WERI-Rb-1 (cell line): ENCODE results near the gene ADPRH.
"Not testable (repeated sequence)": the region's sequence is repeated elsewhere in the genome, so short reads cannot be mapped to it uniquely, and the experiment has no call there.

ENCODE experiments used
- DNase-seq: peaks from one replicate; pipeline ENCODE4 v3.0.0-alpha.2; 2020
- H3K27ac ChIP-seq: fragments of 250-450 bp; sonication (Bioruptor Pico); 2 replicates; pipeline ENCODE4 v1.5.1; 2020; ENCODE audit warnings: mild to moderate bottlenecking, moderate library complexity
- H3K27me3 ChIP-seq: fragments of 250-450 bp; sonication (Bioruptor Pico); 2 replicates; pipeline ENCODE4 v1.5.1; 2021; ENCODE audit warnings: mild to moderate bottlenecking, low read depth, moderate library complexity; ENCODE audit not compliant: insufficient read depth, severe bottlenecking
- H3K36me3 ChIP-seq: fragments of 250-450 bp; sonication (Bioruptor Pico); 2 replicates; pipeline ENCODE4 v1.5.1; 2020; ENCODE audit warnings: mild to moderate bottlenecking, moderate library complexity
- H3K4me3 ChIP-seq: 2 replicates; pipeline ENCODE4 v1.5.1; 2011; ENCODE audit warnings: low read depth, mild to moderate bottlenecking, control low read depth, low read length
- H3K9me3 ChIP-seq: fragments of 250-450 bp; sonication (Bioruptor Pico); 2 replicates; pipeline ENCODE4 v1.5.1; 2021; ENCODE audit warnings: mild to moderate bottlenecking, moderate library complexity; ENCODE audit not compliant: severe bottlenecking
- CTCF ChIP-seq: IDR thresholded peaks from 2 replicates; pipeline ENCODE4 v1.5.1; 2011; ENCODE audit warnings: low read depth, mild to moderate bottlenecking, control low read depth, inconsistent platforms, low read length

The ADPRH gene

GRCh38 chr3:119586733-119587172 is 7.5 kb downstream of the ADPRH start:
- no peak for DNase-seq
- no peak for TF ChIP-seq CTCF
- Histone ChIP-seq H3K4me3 (no peak overlapping the region), H3K27ac (no peak overlapping the region), H3K36me3 (no peaks in the 10 kb centered on the region), H3K9me3 (no peaks in the 10 kb centered on the region), H3K27me3 (no peaks in the 10 kb centered on the region)

GRCh38 chr3:119588112-119588511 is 8.8 kb downstream of the ADPRH start:
- H3K27me3 ChIP-seq, result no peaks in the 10 kb centered on the region
- no peak overlapping the region for H3K4me3 ChIP-seq
- H3K27ac ChIP-seq, result no peak overlapping the region
- TF ChIP-seq CTCF, result no peak
- DNase-seq, result no peak
- no peaks in the 10 kb centered on the region for H3K9me3 ChIP-seq
- no peaks in the 10 kb centered on the region for H3K36me3 ChIP-seq

- Histone ChIP-seq H3K4me3 (no peak overlapping the region), H3K9me3 (no peaks in the 10 kb centered on the region), H3K27ac (no peak overlapping the region), H3K36me3 (no peaks in the 10 kb centered on the region), H3K27me3 (no peaks in the 10 kb centered on the region)
- TF ChIP-seq CTCF, result no peak
- no peak for DNase-seq
Observed at GRCh38 chr3:119589102-119589773, 9.9 kb downstream of the ADPRH start.

GRCh38 chr3:119590706-119591105 is 11.4 kb downstream of the ADPRH start:
- no peak for DNase-seq
- H3K27ac ChIP-seq, result no peak overlapping the region
- no peaks in the 10 kb centered on the region for H3K36me3 ChIP-seq
- H3K9me3 ChIP-seq, result no peaks in the 10 kb centered on the region
- TF ChIP-seq CTCF, result no peak
- no peaks in the 10 kb centered on the region for H3K27me3 ChIP-seq
- no peak overlapping the region for H3K4me3 ChIP-seq

GRCh38 chr3:119592861-119593260 is 13.6 kb downstream of the ADPRH start:
- Histone ChIP-seq H3K27ac (no peak overlapping the region), H3K27me3 (no peaks in the 10 kb centered on the region), H3K36me3 (no peaks in the 10 kb centered on the region), H3K4me3 (no peak overlapping the region), H3K9me3 (no peaks in the 10 kb centered on the region)
- DNase-seq, result no peak
- TF ChIP-seq CTCF, result no peak

- no peak for DNase-seq
- no peak overlapping the region for H3K27ac ChIP-seq
- no peak for TF ChIP-seq CTCF
- no peaks in the 10 kb centered on the region for H3K9me3 ChIP-seq
- no peaks in the 10 kb centered on the region for H3K36me3 ChIP-seq
- no peak overlapping the region for H3K4me3 ChIP-seq
- no peaks in the 10 kb centered on the region for H3K27me3 ChIP-seq
Observed at GRCh38 chr3:119594066-119594465, 14.8 kb downstream of the ADPRH start.

- H3K27ac ChIP-seq, H3K27me3 ChIP-seq, H3K36me3 ChIP-seq, H3K4me3 ChIP-seq, DNase-seq, H3K9me3 ChIP-seq: not testable (repeated sequence)
Observed at GRCh38 chr3:119594929-119595328, 15.6 kb downstream of the ADPRH start.
